ENCODE measurements around the gene KRT32. TPM values are rescaled to one million over a fixed set of nuclear protein-coding genes. Genes with fewer than 3 reads are reported as not detected.

The KRT32 gene
- total RNA-seq, 2 experiments from 2014 or later = not detected

- Mint-ChIP-seq H3K4me1 (ENCODE audit: low read depth) (no peaks in the 10 kb centered on the region), H3K36me3 (ENCODE audit: low read depth) (no peaks in the 10 kb centered on the region), H3K9me3 (ENCODE audit: insufficient read depth) (no peaks in the 10 kb centered on the region), H3K27me3 (ENCODE audit: low read depth) (no peaks in the 10 kb centered on the region), H3K27ac (no peak overlapping the region), H3K4me3 (no peak overlapping the region)
- DNase-seq (no peak), ATAC-seq (no peak)
- ChIA-PET POLR2A (no interaction called here), CTCF (interaction anchor here (0.7 to 2.0 kb wide), 7 partner anchors 11 to 131 kb away, joined by 3 to 7 read pairs (median 3); no protein-coding TSS in a partner anchor)
Observed at GRCh38 chr17:41418116-41418860, 48.9 kb downstream of the KRT32 start.

- ATAC-seq = no peak
- POLR2A ChIA-PET = no interaction called here
- H3K9me3 Mint-ChIP-seq (ENCODE audit: insufficient read depth) = no peaks in the 10 kb centered on the region
- no peaks in the 10 kb centered on the region for H3K4me1 Mint-ChIP-seq (ENCODE audit: low read depth)
- no peak for DNase-seq
- no peaks in the 10 kb centered on the region for H3K27me3 Mint-ChIP-seq (ENCODE audit: low read depth)
- no peaks in the 10 kb centered on the region for H3K36me3 Mint-ChIP-seq (ENCODE audit: low read depth)
- no peak overlapping the region for H3K27ac Mint-ChIP-seq
- no peak overlapping the region for H3K4me3 Mint-ChIP-seq
- CTCF ChIA-PET = interaction anchor here (0.7 to 2.0 kb wide), 7 partner anchors 10 to 131 kb away, joined by 3 to 7 read pairs (median 3); no protein-coding TSS in a partner anchor
Observed at GRCh38 chr17:41417576-41418015, 49.6 kb downstream of the KRT32 start.

GRCh38 chr17:41417127-41417526, 50.1 kb downstream of the KRT32 start:
- CTCF ChIA-PET = interaction anchor here (0.7 to 2.0 kb wide), 7 partner anchors 10 to 132 kb away, joined by 3 to 7 read pairs (median 4); no protein-coding TSS in a partner anchor
- POLR2A ChIA-PET = no interaction called here
- H3K9me3 Mint-ChIP-seq (ENCODE audit: insufficient read depth) = no peaks in the 10 kb centered on the region
- no peak for DNase-seq
- no peak overlapping the region for H3K4me3 Mint-ChIP-seq
- no peak for ATAC-seq
- no peak overlapping the region for H3K27ac Mint-ChIP-seq
- no peaks in the 10 kb centered on the region for H3K36me3 Mint-ChIP-seq (ENCODE audit: low read depth)
- H3K4me1 Mint-ChIP-seq (ENCODE audit: low read depth) = no peaks in the 10 kb centered on the region
- H3K27me3 Mint-ChIP-seq (ENCODE audit: low read depth) = no peaks in the 10 kb centered on the region

- Mint-ChIP-seq H3K27ac (no peak overlapping the region), H3K4me1 (ENCODE audit: low read depth) (no peaks in the 10 kb centered on the region), H3K36me3 (ENCODE audit: low read depth) (no peaks in the 10 kb centered on the region), H3K9me3 (ENCODE audit: insufficient read depth) (no peaks in the 10 kb centered on the region), H3K4me3 (no peak overlapping the region), H3K27me3 (ENCODE audit: low read depth) (no peaks in the 10 kb centered on the region)
- POLR2A ChIA-PET = no interaction called here
- ATAC-seq (no peak), DNase-seq (no peak)
- CTCF ChIA-PET = interaction anchor here (1.0 to 1.8 kb wide), 3 partner anchors 15 to 94 kb away, joined by 3 to 4 read pairs (median 4); no protein-coding TSS in a partner anchor
Observed at GRCh38 chr17:41416479-41416878, 50.7 kb downstream of the KRT32 start.

GRCh38 chr17:41415833-41416335, 51.3 kb downstream of the KRT32 start:
- Mint-ChIP-seq H3K4me3 (no peak overlapping the region), H3K27ac (no peak overlapping the region), H3K4me1 (ENCODE audit: low read depth) (no peaks in the 10 kb centered on the region), H3K27me3 (ENCODE audit: low read depth) (no peaks in the 10 kb centered on the region), H3K9me3 (ENCODE audit: insufficient read depth) (no peaks in the 10 kb centered on the region), H3K36me3 (ENCODE audit: low read depth) (no peaks in the 10 kb centered on the region)
- ATAC-seq = no peak
- no peak for DNase-seq
- POLR2A ChIA-PET = no interaction called here
- CTCF ChIA-PET = interaction anchor here (1.0 to 1.8 kb wide), 3 partner anchors 14 to 94 kb away, joined by 3 to 4 read pairs (median 4); no protein-coding TSS in a partner anchor

GRCh38 chr17:41415411-41415810, 51.8 kb downstream of the KRT32 start:
- CTCF ChIA-PET = interaction anchor here (1.0 to 1.8 kb wide), 2 partner anchors 14 to 19 kb away, joined by 3 to 4 read pairs; no protein-coding TSS in a partner anchor
- no peak for ATAC-seq
- Mint-ChIP-seq H3K27me3 (ENCODE audit: low read depth) (no peaks in the 10 kb centered on the region), H3K9me3 (ENCODE audit: insufficient read depth) (no peaks in the 10 kb centered on the region), H3K4me3 (no peak overlapping the region), H3K36me3 (ENCODE audit: low read depth) (no peaks in the 10 kb centered on the region), H3K4me1 (ENCODE audit: low read depth) (no peaks in the 10 kb centered on the region), H3K27ac (no peak overlapping the region)
- POLR2A ChIA-PET = no interaction called here
- DNase-seq = no peak

- Mint-ChIP-seq H3K4me1 (ENCODE audit: low read depth) (peaks cover 3% of the 10 kb centered on the region), H3K27ac (no peak overlapping the region), H3K4me3 (no peak overlapping the region), H3K9me3 (ENCODE audit: insufficient read depth) (no peaks in the 10 kb centered on the region), H3K27me3 (ENCODE audit: low read depth) (no peaks in the 10 kb centered on the region), H3K36me3 (ENCODE audit: low read depth) (no peaks in the 10 kb centered on the region)
- POLR2A ChIA-PET = no interaction called here
- CTCF ChIA-PET = no interaction called here
- DNase-seq (no peak), ATAC-seq (no peak)
Observed at GRCh38 chr17:41413982-41414381, 53.2 kb downstream of the KRT32 start.

GRCh38 chr17:41413353-41413957, 53.7 kb downstream of the KRT32 start:
- Mint-ChIP-seq H3K4me1 (ENCODE audit: low read depth) (peaks cover 5% of the 10 kb centered on the region), H3K27me3 (ENCODE audit: low read depth) (no peaks in the 10 kb centered on the region), H3K36me3 (ENCODE audit: low read depth) (no peaks in the 10 kb centered on the region), H3K9me3 (ENCODE audit: insufficient read depth) (no peaks in the 10 kb centered on the region), H3K4me3 (no peak overlapping the region), H3K27ac (no peak overlapping the region)
- ATAC-seq = no peak
- POLR2A ChIA-PET = no interaction called here
- no peak for DNase-seq
- CTCF ChIA-PET = no interaction called here

GRCh38 chr17:41411072-41411840, 55.9 kb downstream of the KRT32 start:
- ATAC-seq (no peak), DNase-seq (no peak)
- no peaks in the 10 kb centered on the region for H3K27me3 Mint-ChIP-seq (ENCODE audit: low read depth)
- no peaks in the 10 kb centered on the region for H3K9me3 Mint-ChIP-seq (ENCODE audit: insufficient read depth)
- peaks cover 5% of the 10 kb centered on the region for H3K4me1 Mint-ChIP-seq (ENCODE audit: low read depth)
- H3K4me3 Mint-ChIP-seq = no peak overlapping the region
- POLR2A ChIA-PET = no interaction called here
- CTCF ChIA-PET = no interaction called here
- H3K36me3 Mint-ChIP-seq (ENCODE audit: low read depth) = no peaks in the 10 kb centered on the region
- no peak overlapping the region for H3K27ac Mint-ChIP-seq
